MM.1S (cell line): ENCODE data around the gene GLB1L3.

Experiments used
- EZH2 ChIP-seq: fragments of 300-600 bp; sonication (generic); optimal IDR thresholded peaks from 2 replicates; pipeline ENCODE3; 2017; ENCODE audit warnings: low read depth, mild to moderate bottlenecking, antibody characterized with exemption, low read length, mixed read lengths
- EZH2phosphoT487 ChIP-seq: fragments of 300-600 bp; sonication (generic); IDR thresholded peaks from 2 replicates; pipeline ENCODE4 v1.6.1; 2018; ENCODE audit warnings: antibody characterized with exemption, low read length
- TF ChIP-seq, protein P1 (sequence below): fragments of 300-600 bp; sonication (generic); IDR thresholded peaks from 2 replicates; pipeline ENCODE4 v1.5.1; 2016; ENCODE audit warnings: antibody characterized with exemption, low read length, mixed read lengths

DNA sequence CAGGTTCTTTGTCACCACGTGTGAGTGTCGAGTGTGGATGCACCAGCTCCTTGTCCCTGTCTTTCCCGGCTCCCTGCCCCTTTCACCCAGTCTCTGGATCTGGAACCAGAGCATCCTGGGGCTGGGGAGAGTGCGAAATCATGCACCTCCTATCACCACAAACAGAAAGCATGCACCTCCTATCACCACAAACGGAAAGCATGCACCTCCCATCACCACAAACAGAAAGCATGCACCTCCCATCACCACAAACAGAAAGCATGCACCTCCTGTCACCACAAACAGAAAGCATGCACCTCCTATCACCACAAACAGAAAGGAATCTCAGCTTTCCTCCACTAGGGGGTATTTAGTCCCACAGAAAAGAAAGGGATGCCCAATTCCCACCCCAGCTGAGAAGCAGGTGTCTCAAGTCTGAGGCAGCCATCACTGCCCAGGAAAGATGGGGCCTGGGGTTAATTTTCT lies 5.9 kb upstream of the GLB1L3 start:
- TF ChIP-seq, protein P1, sequence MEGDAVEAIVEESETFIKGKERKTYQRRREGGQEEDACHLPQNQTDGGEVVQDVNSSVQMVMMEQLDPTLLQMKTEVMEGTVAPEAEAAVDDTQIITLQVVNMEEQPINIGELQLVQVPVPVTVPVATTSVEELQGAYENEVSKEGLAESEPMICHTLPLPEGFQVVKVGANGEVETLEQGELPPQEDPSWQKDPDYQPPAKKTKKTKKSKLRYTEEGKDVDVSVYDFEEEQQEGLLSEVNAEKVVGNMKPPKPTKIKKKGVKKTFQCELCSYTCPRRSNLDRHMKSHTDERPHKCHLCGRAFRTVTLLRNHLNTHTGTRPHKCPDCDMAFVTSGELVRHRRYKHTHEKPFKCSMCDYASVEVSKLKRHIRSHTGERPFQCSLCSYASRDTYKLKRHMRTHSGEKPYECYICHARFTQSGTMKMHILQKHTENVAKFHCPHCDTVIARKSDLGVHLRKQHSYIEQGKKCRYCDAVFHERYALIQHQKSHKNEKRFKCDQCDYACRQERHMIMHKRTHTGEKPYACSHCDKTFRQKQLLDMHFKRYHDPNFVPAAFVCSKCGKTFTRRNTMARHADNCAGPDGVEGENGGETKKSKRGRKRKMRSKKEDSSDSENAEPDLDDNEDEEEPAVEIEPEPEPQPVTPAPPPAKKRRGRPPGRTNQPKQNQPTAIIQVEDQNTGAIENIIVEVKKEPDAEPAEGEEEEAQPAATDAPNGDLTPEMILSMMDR = peak; percentile 49
- TF ChIP-seq EZH2 (no peak), EZH2phosphoT487 (no peak)
